HepG2 (cell line): ENCODE measurements around the gene RIN3. TPM values are rescaled to one million over a fixed set of nuclear protein-coding genes. Genes with fewer than 3 reads are reported as not detected.

Experiments
- ATAC-seq: fragments of 200-7000 bp; cut with Tn5 transposase; 3 replicates; pipeline ENCODE4 v1.9.1; 2020; ENCODE audit warnings: mild to moderate bottlenecking, moderate library complexity
- BruUV-seq: library from RNA; stranded (reverse); fragments of 400-500 nt; replicated peaks from 2 replicates; lab custom pipeline; 2021; lab: Mats Ljungman, UMichigan
- CTCF ChIA-PET: fragments of 300-600 bp; formaldehyde crosslinking; extraction: SDS; loops from one replicate; lab custom pipeline; 2021; ENCODE audit warnings: low total read pairs, inconsistent platforms, low intra/inter-chr PET ratio; lab: Yijun Ruan, JAX
- POLR2A ChIA-PET: fragments of 350-600 bp; sonication (Branson Sonifier 250); formaldehyde crosslinking; loops from one replicate; lab custom pipeline; 2020; ENCODE audit warnings: antibody characterized with exemption, inconsistent platforms; lab: Yijun Ruan, JAX
- DNase-seq: peaks from one replicate; pipeline ENCODE4 v3.0.0-alpha.2; 2015; ENCODE audit warnings: low spot score
- FAIRE-seq: peaks from 3 replicates; lab custom pipeline; 2011; peaks lifted over from hg19 to GRCh38; lab: Jason Lieb, UNC
- H2AFZ ChIP-seq: one replicate; pipeline ENCODE4 v1.6.1; 2011; ENCODE audit warnings: low read length, inconsistent platforms
- H3K27ac ChIP-seq: fragments of 300-600 bp; 3 replicates; pipeline ENCODE4 v1.8.0; 2011; ENCODE audit warnings: mixed run types, mild to moderate bottlenecking, mixed read lengths, low read length, inconsistent platforms; ENCODE audit not compliant: insufficient read depth; ENCODE audit errors: extremely low read length
- H3K27me3 ChIP-seq, 2 experiments: fragments of 200-600 bp in 1 of 2; 2 replicates in 1 of 2; 3 replicates in 1 of 2; pipeline versions ENCODE4 v1.6.0 to v1.8.0; 2011; ENCODE audit warnings: low read length in 2 of 2, mild to moderate bottlenecking in 2 of 2, moderate library complexity in 2 of 2, inconsistent platforms in 1 of 2; ENCODE audit not compliant: insufficient read depth in 2 of 2, control insufficient read depth in 1 of 2
- H3K36me3 ChIP-seq, 2 experiments: fragments of 200-600 bp in 1 of 2; replicated peaks in 1 of 2; 2 replicates in 1 of 2; 3 replicates in 1 of 2; pipeline versions ENCODE4 v1.5.1 to v1.8.0; 2011; ENCODE audit warnings: low read length in 2 of 2, inconsistent platforms in 1 of 2; ENCODE audit not compliant: insufficient read depth in 2 of 2, control insufficient read depth in 1 of 2
- H3K4me1 ChIP-seq: 2 replicates; pipeline ENCODE4 v1.5.1; 2012; ENCODE audit warnings: low read length, inconsistent platforms; ENCODE audit not compliant: insufficient read depth
- H3K4me2 ChIP-seq: 2 replicates; pipeline ENCODE4 v1.6.0; 2011; ENCODE audit warnings: low read depth, low read length, inconsistent platforms
- H3K4me3 ChIP-seq, 3 experiments: fragments of 200-600 bp in 1 of 3; sonication (generic), shearing (Covaris generic) in 1 of 3; replicated peaks in 1 of 3; 2 replicates each; pipeline ENCODE4 v1.5.1; 2011 to 2016; ENCODE audit warnings: low read length in 3 of 3, inconsistent platforms in 2 of 3, low read depth in 2 of 3, mild to moderate bottlenecking in 2 of 3, control low read depth in 1 of 3, mixed read lengths in 1 of 3; ENCODE audit not compliant: insufficient read depth in 1 of 3
- H3K79me2 ChIP-seq: one replicate; pipeline ENCODE4 v1.6.1; 2011; ENCODE audit warnings: low read length, inconsistent platforms; ENCODE audit not compliant: insufficient read depth
- H3K9ac ChIP-seq: 2 replicates; pipeline ENCODE4 v1.6.0; 2011; ENCODE audit warnings: mild to moderate bottlenecking, low read depth, low read length, inconsistent platforms; ENCODE audit not compliant: insufficient read depth
- H3K9me3 ChIP-seq: 2 replicates; pipeline ENCODE4 v1.5.1; 2012; ENCODE audit warnings: mild to moderate bottlenecking, low read length
- H4K20me1 ChIP-seq: 2 replicates; pipeline ENCODE4 v1.6.0; 2011; ENCODE audit warnings: inconsistent platforms, mild to moderate bottlenecking, low read length, moderate library complexity; ENCODE audit not compliant: insufficient read depth
- ADNP ChIP-seq: sonication (generic); formaldehyde crosslinking; IDR thresholded peaks from 2 replicates; pipeline ENCODE4 v1.4.0; 2020; ENCODE audit warnings: missing genetic modification reagents
- AKNA ChIP-seq: sonication (generic); formaldehyde crosslinking; IDR thresholded peaks from 2 replicates; pipeline ENCODE4 v1.4.0; 2020; ENCODE audit warnings: missing genetic modification reagents, borderline replicate concordance
- NBN ChIP-seq: fragments of 450-650 bp; conservative IDR thresholded peaks from 2 replicates; pipeline ENCODE4 v1.6.1; 2017
- TGIF2 ChIP-seq: IDR thresholded peaks from 2 replicates; pipeline ENCODE4 v1.6.1; 2016; ENCODE audit warnings: control low read depth, missing compliant biosample characterization
- ZFP62 ChIP-seq: sonication (generic); formaldehyde crosslinking; IDR thresholded peaks from 2 replicates; pipeline ENCODE4 v1.4.0; 2020; ENCODE audit warnings: missing genetic modification reagents
- ZNF121 ChIP-seq: sonication (generic); formaldehyde crosslinking; IDR thresholded peaks from 2 replicates; pipeline ENCODE4 v1.5.0; 2020; ENCODE audit warnings: mild to moderate bottlenecking, missing genetic modification reagents
- ZNF263 ChIP-seq: sonication (generic); formaldehyde crosslinking; IDR thresholded peaks from 2 replicates; pipeline ENCODE4 v1.4.0; 2020; ENCODE audit warnings: missing genetic modification reagents
- WGBS: methylation state at CpG from one replicate; pipeline ENCODE4 v1.1.6; 2017; ENCODE audit warnings: low lambda C conversion rate; 5-methylcytosine and 5-hydroxymethylcytosine counted together
- in situ Hi-C: cut with HindIII; loops from 2 replicates; pipeline ENCODE4 v1.10.0; 2017; ENCODE audit warnings: low pct_unique_long_range_greater_than_20kb; ENCODE audit not compliant: extremely low pct_ligation_motif_present
- intact Hi-C: fragments of 100-400 bp; cut with micrococcal nuclease; formaldehyde crosslinking; loops from one replicate; pipeline ENCODE4 v1.10.0; 2022; ENCODE audit not compliant: unreplicated experiment
- polyA plus RNA-seq, 8 experiments: library from polyadenylated mRNA; depleted of rRNA in 3 of 8; stranded (reverse) in 7 of 8; unstranded in 1 of 8; fragments of >200 nt; fragmentation: Illumina TruSeq in 4 of 8; extraction: Trizol in 4 of 8; gene quantifications; 2 replicates each; pipeline versions ENCODE4 v1.2.1 to v1.2.3, GENCODE V29; 2011 to 2016; ENCODE audit warnings: low read depth in 4 of 8, missing spikeins in 1 of 8, mixed read lengths in 1 of 8; ENCODE audit not compliant: insufficient read depth in 1 of 8
- total RNA-seq, 5 experiments: library from RNA; depleted of rRNA; stranded (reverse); fragments of >200 nt; fragmentation: Illumina TruSeq; extraction: Trizol; gene quantifications; 2 replicates each; pipeline ENCODE4 v1.2.3, GENCODE V29; 2016; ENCODE audit warnings: low read depth in 1 of 5

Gene RIN3
- total and polyA plus RNA-seq, 2 of the 13 experiments (the other 11 are each of a cell fraction or from before 2014, with no cell fraction given) = 2.3 to 3.6 TPM

- no peak for ATAC-seq
- Histone ChIP-seq H4K20me1 (no peaks in the 10 kb centered on the region), H3K9ac (no peak overlapping the region), H3K27ac (no peak overlapping the region), H2AFZ (no peak overlapping the region), H3K4me3 (no peak overlapping the region), H3K4me2 (no peak overlapping the region), H3K4me1 (peaks cover 66% of the 10 kb centered on the region), H3K36me3 (no peaks in the 10 kb centered on the region), H3K27me3 (no peaks in the 10 kb centered on the region; a peak in 1 of 5 replicates), H3K9me3 (no peaks in the 10 kb centered on the region), H3K79me2 (no peaks in the 10 kb centered on the region)
- intact Hi-C loops (no loop called here), in situ Hi-C loops (no loop called here)
- no peak for DNase-seq
- TF ChIP-seq NBN (no peak), ADNP (no peak), ZFP62 (CRISPR knock-in tag) (no peak), ZNF121 (CRISPR knock-in tag) (no peak), TGIF2 (CRISPR knock-in tag) (no peak), AKNA (CRISPR knock-in tag) (no peak), ZNF263 (CRISPR knock-in tag) (no peak)
- no TSS peak for BruUV-seq
- 67% methylated on average over 5 of the region's 5 CpGs for WGBS
- CTCF ChIA-PET = no interaction called here
- no peak for FAIRE-seq
- POLR2A ChIA-PET = no interaction called here
These were observed 11.7 kb upstream of the RIN3 start for GRCh38 chr14:92501891-92502351.
